GM19468 (cell line): Measurements from ENCODE around the gene GPR78.
"Not testable (repeated sequence)": the region's sequence is repeated elsewhere in the genome, so short reads cannot be mapped to it uniquely, and the experiment has no call there.

Experiments
- ATAC-seq: cut with Tn5 transposase; IDR thresholded peaks from one replicate; pipeline ENCODE4 v1.9.1; 2021; ENCODE audit warnings: mild to moderate bottlenecking, moderate library complexity, moderate number of reproducible peaks; ENCODE audit not compliant: unreplicated experiment; ENCODE audit errors: extremely low read depth

Gene GPR78

DNA sequence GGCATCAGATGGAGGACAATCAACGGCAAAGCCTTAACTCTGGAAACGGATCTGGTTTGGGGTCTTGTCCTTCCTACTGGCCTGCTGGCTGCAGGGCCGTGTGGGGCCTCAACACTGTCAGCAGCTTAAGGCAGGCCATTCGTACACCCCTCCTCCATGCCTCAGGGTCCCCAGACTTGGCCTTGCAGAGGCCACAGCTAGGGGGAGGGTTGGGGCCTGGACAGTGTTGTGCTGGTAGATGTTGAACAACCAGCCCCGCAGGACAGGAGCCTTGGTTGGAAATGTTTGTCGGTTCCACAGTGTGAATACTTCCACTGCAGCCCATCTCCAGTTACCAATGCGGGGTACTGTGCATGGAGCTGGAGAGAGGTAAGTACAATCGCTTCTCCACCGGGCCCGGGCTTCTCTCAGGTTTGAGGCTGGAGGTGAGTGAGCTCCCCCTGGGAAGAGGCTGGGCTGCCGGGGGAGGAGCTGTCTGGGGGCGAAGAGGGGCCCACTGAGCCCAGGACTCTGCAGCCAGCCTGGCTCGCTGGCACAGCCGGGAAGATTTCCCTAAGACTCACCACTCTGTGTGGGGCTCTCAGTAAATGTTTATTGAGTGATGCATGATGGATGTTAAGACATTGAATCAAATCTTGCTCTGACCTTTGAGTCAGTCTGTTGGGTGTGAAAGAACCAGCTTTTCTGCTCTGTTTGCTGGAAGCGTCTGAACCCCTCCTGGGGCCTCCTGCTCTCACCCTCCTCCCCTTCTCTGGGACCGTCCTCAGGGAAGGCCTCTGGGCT lies 19.7 kb upstream of the GPR78 start:
- ATAC-seq = no peak

DNA sequence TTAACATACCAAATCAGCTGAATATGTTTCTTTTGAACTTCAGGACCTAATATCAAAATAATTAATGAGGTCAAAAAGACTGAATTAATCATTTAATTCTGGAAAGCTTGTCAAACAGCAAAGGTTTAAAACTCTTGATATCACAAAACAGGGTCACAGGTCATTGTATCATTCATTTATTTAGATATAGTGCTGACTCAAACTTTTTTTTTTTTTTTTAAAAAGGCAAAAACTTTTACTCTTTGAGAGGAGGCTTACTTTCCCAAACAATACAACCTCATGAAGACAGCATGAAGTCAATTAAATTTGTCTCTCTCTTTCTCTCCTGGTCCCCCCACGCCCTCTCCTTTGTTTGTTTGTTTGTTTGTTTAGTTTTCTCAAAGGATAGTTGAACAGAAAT lies 15.6 kb upstream of the GPR78 start:
- ATAC-seq = no peak

DNA sequence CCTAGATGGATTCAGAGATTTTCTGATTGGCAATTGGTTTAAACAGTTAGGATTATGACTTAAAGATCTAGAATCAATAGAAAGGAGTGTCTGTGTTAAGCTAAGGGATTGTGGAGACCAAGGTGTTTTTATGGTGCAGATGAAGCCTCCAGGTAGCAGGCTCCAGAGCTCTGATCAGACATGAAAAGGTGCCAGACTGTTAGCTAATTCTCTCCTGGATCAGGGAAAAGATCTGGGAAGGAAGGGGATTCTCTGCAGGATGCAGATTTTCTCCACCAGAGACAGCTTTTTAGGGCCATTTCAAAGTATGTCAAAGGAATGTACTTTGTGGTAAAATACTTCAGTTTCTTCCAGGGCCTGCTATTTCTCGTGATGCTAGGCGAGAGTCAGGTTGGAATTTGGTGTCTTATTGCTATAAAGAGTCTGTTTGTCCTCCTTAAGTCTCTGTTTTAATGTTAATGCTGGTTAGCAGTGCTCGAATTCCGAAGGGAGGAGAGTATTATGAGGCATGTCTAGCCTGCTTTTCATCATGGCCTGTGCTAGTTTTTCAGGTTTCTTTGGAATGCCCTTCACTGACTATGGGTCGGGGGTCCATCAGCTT lies 12.0 kb upstream of the GPR78 start:
- ATAC-seq = no peak

DNA sequence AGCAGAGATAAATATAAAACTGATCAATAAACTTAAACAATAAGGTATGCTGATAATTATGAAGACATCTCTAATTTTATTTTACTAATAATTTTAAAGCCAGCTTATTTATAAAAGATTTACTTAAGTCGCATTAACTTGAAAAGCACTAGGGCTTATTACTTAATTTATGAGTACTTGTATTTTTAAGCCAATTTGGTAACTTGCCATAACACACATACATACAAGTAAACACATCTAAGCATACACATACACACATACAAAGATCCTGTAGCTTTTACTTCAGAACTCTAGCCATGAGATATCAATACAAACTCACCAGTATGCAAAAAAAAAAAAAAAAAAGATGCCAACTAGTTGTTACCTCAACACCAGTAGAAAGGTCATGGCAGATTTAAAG lies 10.0 kb upstream of the GPR78 start:
- ATAC-seq = no peak

DNA sequence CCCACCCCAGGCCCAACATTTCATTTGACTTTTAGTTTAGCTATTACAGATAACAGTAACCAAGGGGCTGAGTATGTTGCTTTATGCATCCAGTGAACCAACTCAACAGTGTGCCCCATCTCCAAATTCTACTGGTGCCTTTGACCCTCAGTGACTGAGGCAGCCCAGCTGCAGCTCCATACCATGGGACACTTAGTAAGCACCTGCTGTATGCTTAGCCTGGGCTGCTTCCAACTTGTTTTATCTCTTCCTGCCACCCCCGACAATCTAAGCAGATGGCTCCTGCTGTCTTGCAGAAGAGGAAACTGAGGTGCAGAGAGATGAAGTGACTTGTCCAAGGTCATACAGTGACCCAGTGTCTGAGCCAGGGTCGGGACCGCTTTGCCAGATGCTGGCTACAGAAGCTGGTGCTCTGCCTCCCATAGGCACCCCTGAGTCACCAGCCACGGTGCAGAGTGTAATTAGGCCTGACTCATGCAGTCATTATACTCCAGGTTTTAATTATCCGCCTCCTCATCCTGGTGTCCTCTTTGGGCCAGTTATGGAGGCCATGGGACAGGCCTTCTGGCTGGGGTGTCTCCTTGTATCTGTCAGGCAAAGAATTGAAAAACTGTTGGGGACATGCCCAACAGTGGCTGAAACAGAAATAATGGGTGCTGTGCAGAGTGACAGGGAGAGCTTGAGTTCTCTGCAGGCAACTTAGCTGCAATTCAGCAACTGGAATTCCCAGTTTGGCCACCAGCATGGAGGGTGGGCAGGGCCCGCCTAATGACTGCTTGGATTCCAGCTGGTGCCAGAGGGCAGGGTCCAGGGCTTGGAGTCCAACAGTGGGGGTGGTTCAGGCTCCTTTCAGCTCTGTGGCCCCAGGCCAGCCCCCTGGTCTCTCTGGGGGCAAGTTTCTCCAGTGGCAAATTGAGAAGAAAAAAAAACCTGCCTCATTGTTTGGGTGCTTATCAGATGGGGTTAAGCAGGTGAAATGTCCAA lies 8.2 kb upstream of the GPR78 start:
- no peak for ATAC-seq

DNA sequence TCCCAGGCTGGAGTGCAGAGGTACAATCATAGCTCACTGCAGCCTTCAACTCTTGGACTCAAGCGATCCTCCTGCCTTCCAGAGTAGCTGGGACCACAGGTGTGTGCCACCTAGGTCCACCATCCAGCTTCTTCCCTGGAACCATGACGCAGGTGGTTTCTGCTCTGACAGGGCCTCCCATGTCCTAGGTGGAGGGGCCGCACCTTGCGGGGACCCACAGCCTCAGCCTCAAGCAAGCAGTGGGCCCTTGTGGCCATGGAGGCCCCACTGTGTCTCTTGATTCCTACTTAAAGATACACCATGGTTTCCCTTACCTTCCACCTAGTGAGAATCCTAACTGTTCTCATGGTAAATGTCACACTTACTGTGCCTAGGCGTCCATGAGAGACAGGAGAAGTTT lies 6.9 kb upstream of the GPR78 start:
- no peak for ATAC-seq

DNA sequence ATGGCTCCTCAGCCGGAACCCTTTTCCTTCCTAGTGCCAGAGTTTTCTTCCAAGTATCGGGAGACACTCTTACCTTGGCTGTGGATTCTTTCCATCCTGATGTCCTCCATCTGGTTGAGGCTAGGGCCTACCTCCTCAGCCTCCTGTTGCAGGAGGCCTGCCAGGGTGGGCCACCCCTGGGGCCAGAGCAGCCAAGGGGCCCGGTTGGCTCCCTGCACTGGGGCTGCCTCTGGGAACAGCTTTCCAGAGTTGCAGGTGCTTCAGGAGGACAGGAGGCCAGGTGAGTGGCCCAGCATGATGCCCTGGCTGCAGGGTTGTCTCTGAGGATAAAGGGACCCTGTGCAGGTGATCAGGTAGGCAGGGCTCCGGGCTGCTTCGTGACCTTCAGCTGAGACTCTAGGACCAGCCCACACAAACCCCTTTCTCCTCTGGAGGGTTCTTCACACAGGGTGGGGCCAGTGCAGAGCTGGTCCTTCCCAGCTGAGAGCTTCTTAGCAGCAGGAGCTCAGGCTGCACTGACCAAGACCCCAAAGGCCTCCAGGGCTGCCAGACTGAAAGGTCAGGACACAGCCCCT lies 5.3 kb upstream of the GPR78 start:
- ATAC-seq = no peak

DNA sequence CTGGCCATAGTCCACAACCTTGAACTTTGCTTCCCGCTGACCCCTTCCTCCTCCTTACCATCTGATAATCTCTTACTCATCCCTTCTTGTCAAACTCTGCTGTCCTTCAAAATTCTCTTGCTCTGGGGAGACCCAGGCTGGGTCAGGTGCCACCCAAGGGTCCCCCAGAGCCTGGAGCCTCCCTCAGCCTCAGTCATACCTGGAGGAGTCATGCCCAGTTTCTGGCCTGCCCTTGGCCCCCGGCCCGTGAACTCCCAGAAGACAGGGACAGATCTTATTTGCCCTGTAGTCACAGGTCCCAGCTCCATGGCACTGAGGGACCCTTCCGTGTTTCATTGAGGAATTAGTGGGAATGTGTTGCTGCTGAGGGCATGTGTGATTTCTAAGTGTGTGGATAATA lies 4.7 kb upstream of the GPR78 start:
- ATAC-seq = no peak

DNA sequence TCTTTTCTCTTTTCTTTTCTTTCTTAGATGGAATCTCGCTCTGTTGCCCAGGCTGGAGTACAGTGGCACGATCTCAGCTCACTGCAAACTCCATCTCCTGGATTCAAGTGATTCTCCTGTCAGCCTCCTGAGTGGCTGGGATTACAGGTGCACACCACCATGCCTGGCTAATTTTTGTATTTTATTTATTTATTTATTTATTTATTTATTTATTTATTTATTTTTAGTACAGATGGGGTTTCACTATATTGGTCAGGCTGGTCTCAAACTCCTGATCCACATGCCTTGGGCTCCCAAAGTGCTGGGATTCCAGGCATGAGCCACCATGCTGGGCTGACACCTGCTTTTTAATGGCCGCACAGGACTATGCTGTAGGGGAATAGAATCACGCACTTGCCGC lies 3.6 kb upstream of the GPR78 start:
- not testable (repeated sequence) for ATAC-seq

DNA sequence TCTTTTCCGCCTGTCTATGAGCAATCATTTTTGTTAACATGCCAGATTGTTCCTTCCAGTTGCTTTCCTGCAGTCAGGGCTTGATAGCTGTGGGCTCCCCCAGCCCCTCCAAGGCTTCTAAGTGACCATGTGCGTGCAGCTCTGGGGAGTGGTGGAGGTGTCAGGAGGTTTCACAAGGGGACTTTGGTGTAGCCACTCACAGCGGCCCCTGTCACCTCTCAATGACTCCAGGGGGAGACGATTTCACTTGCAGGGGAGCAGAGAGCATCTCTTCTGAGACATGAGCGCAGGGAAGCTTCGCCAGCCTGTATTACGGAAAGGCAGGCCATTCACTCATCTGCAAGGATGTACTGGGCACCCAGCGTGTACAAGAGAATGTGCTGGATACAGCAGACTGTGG lies 3.1 kb upstream of the GPR78 start:
- ATAC-seq = no peak

DNA sequence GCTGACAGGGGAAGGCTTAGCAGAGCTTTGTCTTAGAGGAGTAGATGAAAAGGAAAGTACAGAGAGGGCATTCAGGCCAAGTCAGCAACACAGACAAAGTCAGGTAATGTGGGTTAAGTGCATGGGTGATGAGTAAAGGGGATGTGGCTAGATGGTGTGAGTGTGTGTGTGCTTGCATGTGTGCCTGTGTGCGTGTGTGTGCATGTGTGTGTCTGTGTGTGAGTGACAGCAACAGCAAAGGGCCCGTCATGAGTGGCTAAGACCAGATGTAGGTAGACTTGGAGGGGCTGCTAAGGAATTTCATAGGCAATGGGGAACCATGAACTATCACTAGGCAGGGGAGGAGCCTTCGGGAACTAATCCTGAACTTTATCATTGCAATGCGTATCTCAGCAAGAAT lies 2.2 kb upstream of the GPR78 start:
- no peak for ATAC-seq

DNA sequence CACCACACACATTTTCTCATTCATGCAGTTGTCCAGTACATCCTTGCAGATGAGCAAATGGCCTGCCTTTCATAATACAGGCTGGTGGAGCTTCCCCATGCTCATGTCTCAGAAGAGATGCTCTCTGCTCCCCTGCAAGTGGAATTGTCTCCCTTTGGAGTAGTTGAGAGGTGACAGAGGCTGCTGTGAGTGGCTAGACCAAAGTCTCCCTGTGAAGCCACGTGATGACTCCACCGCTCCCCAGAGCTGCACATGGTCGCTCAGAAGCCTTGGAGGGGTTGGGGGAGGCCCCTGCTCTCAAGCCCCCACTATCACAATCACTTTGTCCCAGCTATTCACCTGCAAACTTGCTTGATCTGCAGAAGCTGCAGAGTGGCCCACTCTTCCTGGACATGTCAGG lies 1.5 kb upstream of the GPR78 start:
- ATAC-seq = no peak

DNA sequence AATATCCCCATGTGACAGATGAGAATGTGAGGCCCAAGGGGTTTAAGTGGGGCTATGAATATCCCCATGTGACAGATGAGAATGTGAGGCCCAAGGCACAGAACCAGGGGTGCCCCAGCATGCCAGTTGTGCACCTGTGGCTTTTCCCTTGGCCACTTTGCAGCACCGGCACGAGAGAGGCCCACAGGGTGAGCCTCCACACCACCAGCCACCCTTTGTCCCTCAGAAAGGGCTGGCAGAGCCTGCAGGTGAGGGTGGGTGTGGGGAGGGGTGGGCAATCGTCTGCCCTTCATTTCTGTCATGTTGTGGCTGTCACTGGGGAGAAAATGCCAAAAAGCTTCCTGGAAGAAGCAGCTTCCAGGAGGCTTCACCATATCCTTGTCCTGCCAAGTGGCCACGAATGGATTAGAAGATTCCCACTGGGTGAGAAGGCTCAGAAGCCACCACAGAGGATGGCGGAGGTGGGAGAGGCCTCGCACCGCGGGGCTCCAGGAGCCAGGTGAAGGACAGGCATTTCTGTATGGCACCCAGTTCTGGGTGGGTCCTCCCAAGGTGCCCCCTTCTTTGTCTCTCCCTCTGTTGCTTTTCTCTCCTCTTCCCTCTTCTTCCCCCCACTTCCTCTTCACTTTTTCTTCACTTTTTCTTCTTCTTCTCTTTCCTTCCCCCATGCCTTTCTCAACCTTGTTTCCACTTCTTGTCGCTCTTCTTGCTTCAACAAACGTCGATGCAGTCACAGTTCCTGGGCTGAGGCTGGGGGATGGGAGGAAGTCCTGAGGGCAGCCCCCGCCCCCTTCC lies 469 bp upstream of the GPR78 start:
- no peak for ATAC-seq

DNA sequence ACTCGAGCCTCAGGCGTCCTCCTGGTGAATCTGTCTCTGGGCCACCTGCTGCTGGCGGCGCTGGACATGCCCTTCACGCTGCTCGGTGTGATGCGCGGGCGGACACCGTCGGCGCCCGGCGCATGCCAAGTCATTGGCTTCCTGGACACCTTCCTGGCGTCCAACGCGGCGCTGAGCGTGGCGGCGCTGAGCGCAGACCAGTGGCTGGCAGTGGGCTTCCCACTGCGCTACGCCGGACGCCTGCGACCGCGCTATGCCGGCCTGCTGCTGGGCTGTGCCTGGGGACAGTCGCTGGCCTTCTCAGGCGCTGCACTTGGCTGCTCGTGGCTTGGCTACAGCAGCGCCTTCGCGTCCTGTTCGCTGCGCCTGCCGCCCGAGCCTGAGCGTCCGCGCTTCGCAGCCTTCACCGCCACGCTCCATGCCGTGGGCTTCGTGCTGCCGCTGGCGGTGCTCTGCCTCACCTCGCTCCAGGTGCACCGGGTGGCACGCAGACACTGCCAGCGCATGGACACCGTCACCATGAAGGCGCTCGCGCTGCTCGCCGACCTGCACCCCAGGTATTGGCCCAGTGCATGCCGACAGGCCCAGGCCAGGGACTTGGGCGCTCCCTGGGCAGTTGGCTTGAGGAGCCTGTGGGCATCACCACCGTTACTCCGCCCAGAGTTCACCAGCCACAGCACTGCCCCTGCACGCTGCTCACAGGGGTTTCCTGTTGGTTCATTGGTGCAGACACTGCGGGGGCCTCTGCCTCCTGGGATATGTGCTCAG lies 1.1 kb downstream of the GPR78 start:
- ATAC-seq = no peak

DNA sequence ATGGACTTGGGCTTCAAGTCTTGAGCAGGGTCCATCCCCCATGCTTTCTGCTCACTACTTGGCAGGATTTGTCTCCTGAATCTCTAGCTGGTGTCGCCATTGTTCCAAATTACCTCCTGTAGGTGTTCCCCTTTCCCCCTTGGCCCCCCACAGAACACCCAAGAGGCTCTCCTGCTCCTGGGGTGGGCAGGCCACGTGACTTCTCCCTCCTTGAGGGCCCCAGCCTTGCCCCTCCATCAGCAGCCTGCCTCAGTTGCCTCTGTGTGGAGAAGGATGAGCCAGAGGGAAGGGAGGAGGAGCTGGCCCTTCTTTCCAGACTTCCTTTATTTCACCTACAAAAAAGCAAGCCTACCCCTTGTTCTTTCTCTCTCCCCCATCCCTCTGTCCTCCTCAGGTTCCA lies 1.8 kb downstream of the GPR78 start:
- ATAC-seq = no peak

DNA sequence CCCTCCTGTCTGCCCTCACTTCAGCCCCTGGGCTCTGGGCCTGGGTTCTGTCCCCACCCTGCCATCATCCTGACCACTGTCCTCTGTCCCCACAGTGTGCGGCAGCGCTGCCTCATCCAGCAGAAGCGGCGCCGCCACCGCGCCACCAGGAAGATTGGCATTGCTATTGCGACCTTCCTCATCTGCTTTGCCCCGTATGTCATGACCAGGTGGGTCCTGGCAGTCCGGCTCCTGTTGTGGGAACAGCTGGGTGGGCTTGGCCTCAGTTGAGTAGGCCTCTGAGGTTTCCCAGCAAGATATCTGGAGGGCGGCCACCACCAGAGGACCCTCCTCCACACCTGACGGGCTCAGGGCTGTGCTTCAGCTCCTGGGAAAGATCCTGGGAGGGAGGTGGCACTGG lies 2.2 kb downstream of the GPR78 start:
- ATAC-seq = no peak

DNA sequence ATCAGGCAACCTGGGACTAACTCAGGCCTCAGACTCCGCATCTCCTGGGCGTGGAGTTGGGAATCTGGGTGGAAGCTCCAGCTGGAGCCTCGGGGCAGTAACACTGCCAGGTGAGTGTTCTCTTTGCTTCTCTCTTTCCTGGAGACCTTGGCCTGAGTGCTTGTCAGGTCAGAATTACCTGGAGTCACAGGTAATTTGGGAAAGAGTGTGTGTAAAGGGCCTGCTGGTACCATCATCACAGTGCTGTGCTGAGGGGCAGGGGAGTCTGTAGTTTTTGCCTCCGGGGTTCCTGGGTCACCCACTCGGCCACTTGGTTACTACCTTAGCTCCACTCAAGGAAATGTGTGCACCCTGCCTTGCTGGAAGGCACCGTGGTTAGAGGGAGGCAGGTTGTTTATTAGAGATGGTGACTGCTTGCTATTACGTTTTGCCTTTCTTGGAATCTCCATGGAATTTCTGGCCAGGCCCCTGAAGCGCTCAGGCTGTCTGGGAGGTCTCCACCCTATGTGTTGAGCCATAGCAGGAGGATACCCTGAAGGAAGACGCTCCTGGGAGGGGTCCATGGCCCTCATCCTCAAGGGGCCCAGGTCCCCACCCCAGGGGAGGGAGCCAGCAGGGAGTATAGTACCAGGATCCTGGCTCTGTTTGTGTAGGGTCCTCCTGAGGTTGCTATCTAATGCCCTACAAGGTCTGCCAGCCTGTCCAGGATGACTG lies 2.9 kb downstream of the GPR78 start:
- no peak for ATAC-seq

DNA sequence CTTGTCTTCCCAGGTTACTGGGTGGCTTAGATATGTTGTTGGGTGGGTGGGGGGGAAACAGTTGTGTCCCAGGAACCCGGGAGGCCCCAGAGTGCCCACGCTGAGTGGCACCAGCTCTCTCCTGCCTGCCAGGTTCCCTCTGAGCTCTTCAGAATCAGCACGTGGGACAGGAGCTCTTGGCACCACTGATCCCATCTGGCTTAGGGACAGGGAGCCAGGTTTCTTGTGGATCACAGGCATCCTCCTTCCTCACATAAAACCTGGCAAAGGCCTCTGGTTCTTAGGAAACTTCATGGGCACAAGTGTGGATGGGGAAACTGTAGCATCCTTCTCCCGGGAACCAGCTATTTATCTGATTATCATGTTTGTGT lies 3.4 kb downstream of the GPR78 start:
- ATAC-seq = no peak

DNA sequence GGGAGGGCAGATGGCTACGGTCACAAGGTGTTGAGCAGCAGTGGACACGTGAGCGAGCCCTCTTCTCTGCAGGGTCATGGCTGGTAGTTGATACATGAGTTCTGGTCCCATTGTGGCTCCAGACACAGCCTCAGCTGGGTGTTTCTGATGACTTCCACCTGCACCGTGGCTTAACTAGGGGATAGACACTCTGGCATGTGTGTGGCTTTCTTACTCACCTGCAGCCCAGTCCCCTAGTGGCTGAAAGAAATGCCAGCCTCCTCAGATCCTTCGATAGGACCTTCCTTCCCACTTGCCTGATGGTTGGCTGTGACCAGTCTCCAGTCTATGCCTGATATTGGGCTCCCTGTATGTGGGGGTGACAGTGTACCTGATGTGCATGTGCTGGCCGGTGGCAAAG lies 5.0 kb downstream of the GPR78 start:
- no peak for ATAC-seq
